HTR-8/SVneo (cell line): Measurements from ENCODE around the gene MED28.
"Not testable (repeated sequence)": the region's sequence is repeated elsewhere in the genome, so short reads cannot be mapped to it uniquely, and the experiment has no call there.

Experiments used
- DNase-seq: peaks from one replicate; pipeline ENCODE4 v3.0.0; 2011; ENCODE audit warnings: low spot score, mixed read lengths; ENCODE audit not compliant: insufficient read length
- FAIRE-seq: peaks from 2 replicates; lab custom pipeline; 2011; peaks lifted over from hg19 to GRCh38; lab: Jason Lieb, UNC

Gene MED28

GRCh38 chr4:17659196-17659595 lies 44.8 kb downstream of the MED28 start:
- not testable (repeated sequence) for DNase-seq, FAIRE-seq

GRCh38 chr4:17662694-17663093 lies 48.3 kb downstream of the MED28 start:
- FAIRE-seq (no peak), DNase-seq (no peak)

GRCh38 chr4:17664755-17665154 lies 50.3 kb downstream of the MED28 start:
- no peak for DNase-seq
- FAIRE-seq: no peak

GRCh38 chr4:17665346-17665745 lies 50.9 kb downstream of the MED28 start:
- FAIRE-seq (no peak), DNase-seq (no peak)

- no peak for FAIRE-seq
- no peak for DNase-seq
These were observed 51.4 kb downstream of the MED28 start for GRCh38 chr4:17665852-17666251.

GRCh38 chr4:17667253-17667652 lies 52.8 kb downstream of the MED28 start:
- DNase-seq: no peak
- no peak for FAIRE-seq

GRCh38 chr4:17667653-17668201 lies 53.3 kb downstream of the MED28 start:
- FAIRE-seq (no peak), DNase-seq (no peak)

GRCh38 chr4:17670423-17670822 lies 56.0 kb downstream of the MED28 start:
- DNase-seq (no peak), FAIRE-seq (no peak)

GRCh38 chr4:17680559-17681280 lies 66.3 kb downstream of the MED28 start:
- FAIRE-seq (no peak), DNase-seq (no peak)

- FAIRE-seq (no peak), DNase-seq (no peak)
These were observed 67.1 kb downstream of the MED28 start for GRCh38 chr4:17681281-17682221.

- FAIRE-seq: no peak
- DNase-seq: no peak
These were observed 67.8 kb downstream of the MED28 start for GRCh38 chr4:17682222-17682566.
